ENCODE results near the gene HSF4. TPM values are rescaled to one million over a fixed set of nuclear protein-coding genes. Genes with fewer than 3 reads are reported as not detected.

The HSF4 gene
- total RNA-seq, 1 experiment from 2014 or later, result 1.2 TPM

DNA sequence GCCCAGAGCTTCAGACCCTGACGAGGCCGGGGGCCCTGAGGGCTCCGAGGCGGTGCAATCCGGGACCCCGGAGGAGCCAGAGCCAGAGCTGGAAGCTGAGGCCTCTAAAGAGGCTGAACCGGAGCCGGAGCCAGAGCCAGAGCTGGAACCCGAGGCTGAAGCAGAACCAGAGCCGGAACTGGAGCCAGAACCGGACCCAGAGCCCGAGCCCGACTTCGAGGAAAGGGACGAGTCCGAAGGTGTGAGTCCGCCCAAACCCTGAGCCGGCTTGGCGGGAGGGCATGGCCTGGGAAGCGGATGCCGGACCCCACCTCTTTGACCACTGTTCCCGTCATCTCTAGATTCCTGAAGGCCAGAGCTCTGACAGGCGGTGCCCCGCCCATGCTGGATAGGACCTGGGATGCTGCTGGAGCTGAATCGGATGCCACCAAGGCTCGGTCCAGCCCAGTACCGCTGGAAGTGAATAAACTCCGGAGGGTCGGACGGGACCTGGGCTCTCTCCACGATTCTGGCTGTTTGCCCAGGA lies 10.2 kb downstream of the HSF4 start:
- Histone ChIP-seq H4K5ac (ENCODE audit: insufficient read length, low read depth, low read length) (no peak overlapping the region), H3K18ac (ENCODE audit: insufficient read length, low read depth, low read length) (no peak overlapping the region), H3K27me3 (ENCODE audit: insufficient read depth, low read length) (peaks cover 29% of the 10 kb centered on the region; the same call in 1 of the 2 replicates), H3K79me1 (ENCODE audit: insufficient read depth, low read depth, low read length, poor library complexity, severe bottlenecking) (no peaks in the 10 kb centered on the region), H3K56ac (ENCODE audit: insufficient read length, low read depth, low read length) (no peak overlapping the region), H2AK5ac (ENCODE audit: insufficient read length, low read length) (no peak overlapping the region), H2BK12ac (ENCODE audit: insufficient read length, low read depth, low read length) (no peak overlapping the region), H3K4ac (ENCODE audit: low read depth, low read length) (no peak overlapping the region), H2BK20ac (ENCODE audit: low read depth, low read length, poor library complexity, severe bottlenecking) (no peak overlapping the region), H3K79me2 (ENCODE audit: insufficient read depth, low read length) (no peaks in the 10 kb centered on the region), H2BK120ac (ENCODE audit: low read depth, low read length, poor library complexity, severe bottlenecking) (no peak overlapping the region), H3K9me3 (ENCODE audit: control insufficient read depth, low read depth, low read length) (no peaks in the 10 kb centered on the region), H3K9ac (ENCODE audit: extremely low read depth, insufficient read length, low read length) (no peak overlapping the region), H4K8ac (replicated peaks; ENCODE audit: insufficient read length, low read depth, low read length) (no peak overlapping the region), H3T11ph (ENCODE audit: low read length) (no peak overlapping the region), H3K23me2 (ENCODE audit: insufficient read length, low read depth, low read length, poor library complexity, severe bottlenecking) (peaks cover 22% of the 10 kb centered on the region), H4K91ac (ENCODE audit: insufficient read length, low read depth, low read length) (no peak overlapping the region), H3K4me1 (ENCODE audit: insufficient read depth, low read length) (peaks cover 5% of the 10 kb centered on the region; the same call in 1 of the 2 replicates), H2BK5ac (ENCODE audit: insufficient read length, low read length) (no peak overlapping the region), H4K20me1 (ENCODE audit: control insufficient read depth, insufficient read depth, insufficient read length) (no peaks in the 10 kb centered on the region), H2AFZ (ENCODE audit: low read length) (no peak overlapping the region), H3K14ac (ENCODE audit: insufficient read depth, low read length) (no peak overlapping the region), H3K4me2 (ENCODE audit: insufficient read depth, insufficient read length, low read length) (peak overlapping the region; percentile 58), H2BK15ac (ENCODE audit: low read depth, low read length) (no peak overlapping the region), H3K27ac (ENCODE audit: insufficient read length, low read depth, low read length) (no peak overlapping the region), H3K23ac (ENCODE audit: insufficient read length, low read depth, low read length) (no peak overlapping the region)
- peaks cover 70% of the 10 kb centered on the region for H3K27me3 Mint-ChIP-seq (ENCODE audit: low read depth)
- peak overlapping the region in 1 of 2 experiments; percentile 15; a peak in 1 of 5 replicates for H3K4me3 Mint-ChIP-seq
- DNase-seq, result no peak
- H3K4me1 Mint-ChIP-seq, result peaks cover 39 to 42% of the 10 kb centered on the region in 2 experiments
- WGBS (ENCODE audit: extremely low coverage, insufficient read length, low lambda C conversion rate), result no CpG with 5 or more reads among the region's 31 CpGs
- peaks cover 0 to 7% (median 6%) of the 10 kb centered on the region in 3 experiments; a peak in 2 of 7 replicates for H3K36me3 Mint-ChIP-seq (ENCODE audit: insufficient read depth in 1 of 3, low read depth in 3 of 3)
- H3K27ac Mint-ChIP-seq, result no peak overlapping the region
- no peaks in the 10 kb centered on the region; a peak in 1 of 5 replicates for H3K9me3 Mint-ChIP-seq
- TF ChIP-seq, protein P1, sequence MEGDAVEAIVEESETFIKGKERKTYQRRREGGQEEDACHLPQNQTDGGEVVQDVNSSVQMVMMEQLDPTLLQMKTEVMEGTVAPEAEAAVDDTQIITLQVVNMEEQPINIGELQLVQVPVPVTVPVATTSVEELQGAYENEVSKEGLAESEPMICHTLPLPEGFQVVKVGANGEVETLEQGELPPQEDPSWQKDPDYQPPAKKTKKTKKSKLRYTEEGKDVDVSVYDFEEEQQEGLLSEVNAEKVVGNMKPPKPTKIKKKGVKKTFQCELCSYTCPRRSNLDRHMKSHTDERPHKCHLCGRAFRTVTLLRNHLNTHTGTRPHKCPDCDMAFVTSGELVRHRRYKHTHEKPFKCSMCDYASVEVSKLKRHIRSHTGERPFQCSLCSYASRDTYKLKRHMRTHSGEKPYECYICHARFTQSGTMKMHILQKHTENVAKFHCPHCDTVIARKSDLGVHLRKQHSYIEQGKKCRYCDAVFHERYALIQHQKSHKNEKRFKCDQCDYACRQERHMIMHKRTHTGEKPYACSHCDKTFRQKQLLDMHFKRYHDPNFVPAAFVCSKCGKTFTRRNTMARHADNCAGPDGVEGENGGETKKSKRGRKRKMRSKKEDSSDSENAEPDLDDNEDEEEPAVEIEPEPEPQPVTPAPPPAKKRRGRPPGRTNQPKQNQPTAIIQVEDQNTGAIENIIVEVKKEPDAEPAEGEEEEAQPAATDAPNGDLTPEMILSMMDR (conservative IDR thresholded peaks at IDR 0.05), result no peak

Data from H9 (cell line).